ENCODE measurements around the gene NDUFAF5.

- TF ChIP-seq, protein P1, sequence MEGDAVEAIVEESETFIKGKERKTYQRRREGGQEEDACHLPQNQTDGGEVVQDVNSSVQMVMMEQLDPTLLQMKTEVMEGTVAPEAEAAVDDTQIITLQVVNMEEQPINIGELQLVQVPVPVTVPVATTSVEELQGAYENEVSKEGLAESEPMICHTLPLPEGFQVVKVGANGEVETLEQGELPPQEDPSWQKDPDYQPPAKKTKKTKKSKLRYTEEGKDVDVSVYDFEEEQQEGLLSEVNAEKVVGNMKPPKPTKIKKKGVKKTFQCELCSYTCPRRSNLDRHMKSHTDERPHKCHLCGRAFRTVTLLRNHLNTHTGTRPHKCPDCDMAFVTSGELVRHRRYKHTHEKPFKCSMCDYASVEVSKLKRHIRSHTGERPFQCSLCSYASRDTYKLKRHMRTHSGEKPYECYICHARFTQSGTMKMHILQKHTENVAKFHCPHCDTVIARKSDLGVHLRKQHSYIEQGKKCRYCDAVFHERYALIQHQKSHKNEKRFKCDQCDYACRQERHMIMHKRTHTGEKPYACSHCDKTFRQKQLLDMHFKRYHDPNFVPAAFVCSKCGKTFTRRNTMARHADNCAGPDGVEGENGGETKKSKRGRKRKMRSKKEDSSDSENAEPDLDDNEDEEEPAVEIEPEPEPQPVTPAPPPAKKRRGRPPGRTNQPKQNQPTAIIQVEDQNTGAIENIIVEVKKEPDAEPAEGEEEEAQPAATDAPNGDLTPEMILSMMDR (IDR thresholded peaks at IDR 0.05) = no peak
- no peak for TF ChIP-seq POLR2A (IDR thresholded peaks at IDR 0.05)
These were observed 54.7 kb downstream of the NDUFAF5 start for GRCh38 chr20:13839421-13840092.

All from lower leg skin (tissue), 3 donors.